IMR-90 (cell line): ENCODE data around the gene COL6A6.

Experiments used
- MAZ ChIP-seq: IDR thresholded peaks from 2 replicates; pipeline ENCODE4 v1.6.1; 2012; ENCODE audit warnings: low read depth, mild to moderate bottlenecking, low read length, improper control_type of control experiment, moderate library complexity, borderline replicate concordance
- POLR2A ChIP-seq: IDR thresholded peaks from 2 replicates; pipeline ENCODE4 v1.6.1; 2012; ENCODE audit warnings: mild to moderate bottlenecking, low read depth, low read length
- RAD21 ChIP-seq: IDR thresholded peaks from 2 replicates; pipeline ENCODE4 v1.6.1; 2012; ENCODE audit warnings: low read length, improper control_type of control experiment
- RCOR1 ChIP-seq: IDR thresholded peaks from 2 replicates; pipeline ENCODE4 v1.6.1; 2012; ENCODE audit warnings: mild to moderate bottlenecking, low read length, improper control_type of control experiment; ENCODE audit not compliant: insufficient replicate concordance
- RFX5 ChIP-seq: IDR thresholded peaks from 2 replicates; pipeline ENCODE4 v1.8.0; 2012; ENCODE audit warnings: low read depth, mild to moderate bottlenecking, low read length, moderate library complexity
- USF2 ChIP-seq: fragments of 150-350 bp; IDR thresholded peaks from 2 replicates; pipeline ENCODE4 v1.6.1; 2017; ENCODE audit warnings: mild to moderate bottlenecking, antibody characterized with exemption, low read length, low read depth
- TF ChIP-seq, protein P1 (sequence below): conservative IDR thresholded peaks from 2 replicates; pipeline ENCODE4 v1.5.1; 2012; ENCODE audit warnings: mild to moderate bottlenecking, low read depth, low read length, improper control_type of control experiment

- TF ChIP-seq RFX5, result no peak
- TF ChIP-seq, protein P1, sequence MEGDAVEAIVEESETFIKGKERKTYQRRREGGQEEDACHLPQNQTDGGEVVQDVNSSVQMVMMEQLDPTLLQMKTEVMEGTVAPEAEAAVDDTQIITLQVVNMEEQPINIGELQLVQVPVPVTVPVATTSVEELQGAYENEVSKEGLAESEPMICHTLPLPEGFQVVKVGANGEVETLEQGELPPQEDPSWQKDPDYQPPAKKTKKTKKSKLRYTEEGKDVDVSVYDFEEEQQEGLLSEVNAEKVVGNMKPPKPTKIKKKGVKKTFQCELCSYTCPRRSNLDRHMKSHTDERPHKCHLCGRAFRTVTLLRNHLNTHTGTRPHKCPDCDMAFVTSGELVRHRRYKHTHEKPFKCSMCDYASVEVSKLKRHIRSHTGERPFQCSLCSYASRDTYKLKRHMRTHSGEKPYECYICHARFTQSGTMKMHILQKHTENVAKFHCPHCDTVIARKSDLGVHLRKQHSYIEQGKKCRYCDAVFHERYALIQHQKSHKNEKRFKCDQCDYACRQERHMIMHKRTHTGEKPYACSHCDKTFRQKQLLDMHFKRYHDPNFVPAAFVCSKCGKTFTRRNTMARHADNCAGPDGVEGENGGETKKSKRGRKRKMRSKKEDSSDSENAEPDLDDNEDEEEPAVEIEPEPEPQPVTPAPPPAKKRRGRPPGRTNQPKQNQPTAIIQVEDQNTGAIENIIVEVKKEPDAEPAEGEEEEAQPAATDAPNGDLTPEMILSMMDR, result no peak
- no peak for TF ChIP-seq USF2
- TF ChIP-seq RCOR1, result no peak
- no peak for TF ChIP-seq POLR2A
- TF ChIP-seq RAD21, result no peak
- no peak for TF ChIP-seq MAZ
These were observed 2.8 kb downstream of the COL6A6 start for GRCh38 chr3:130519754-130520153.
